BLaER1 (cell line): Measurements from ENCODE around the gene ZDHHC17.
"Not testable (repeated sequence)": the region's sequence is repeated elsewhere in the genome, so short reads cannot be mapped to it uniquely, and the experiment has no call there.

Experiments
- H3K27ac ChIP-seq: shearing (Covaris generic); formaldehyde crosslinking; 2 replicates; pipeline ENCODE4 v1.8.1; 2022
- H3K27me3 ChIP-seq: shearing (Covaris generic); formaldehyde crosslinking; 2 replicates; pipeline ENCODE4 v1.8.1; 2022
- H3K36me3 ChIP-seq: shearing (Covaris generic); formaldehyde crosslinking; 2 replicates; pipeline ENCODE4 v1.8.1; 2022
- H3K4me1 ChIP-seq: shearing (Covaris generic); formaldehyde crosslinking; 2 replicates; pipeline ENCODE4 v1.8.1; 2022
- H3K4me2 ChIP-seq: shearing (Covaris generic); formaldehyde crosslinking; 2 replicates; pipeline ENCODE4 v1.8.1; 2022
- H3K4me3 ChIP-seq: shearing (Covaris generic); formaldehyde crosslinking; 2 replicates; pipeline ENCODE4 v1.8.1; 2022
- H3K9ac ChIP-seq: shearing (Covaris generic); formaldehyde crosslinking; 2 replicates; pipeline ENCODE4 v1.8.1; 2022
- H3K9me3 ChIP-seq: shearing (Covaris generic); formaldehyde crosslinking; 2 replicates; pipeline ENCODE4 v1.8.1; 2022
- H4K20me1 ChIP-seq: shearing (Covaris generic); formaldehyde crosslinking; 2 replicates; pipeline ENCODE4 v1.8.1; 2022
- Cebpa-rat ChIP-seq: shearing (Covaris generic); IDR thresholded peaks from 2 replicates; pipeline ENCODE4 v1.8.1; 2022

Gene ZDHHC17

GRCh38 chr12:76765598-76765997, 1.7 kb downstream of the ZDHHC17 start:
- peaks cover 34% of the 10 kb centered on the region for H3K4me1 ChIP-seq
- peak overlapping the region; percentile 73 for H3K4me3 ChIP-seq
- H3K9ac ChIP-seq: peak overlapping the region; percentile 97; the same call in 1 of the 2 replicates
- TF ChIP-seq Cebpa-rat: no peak
- H3K36me3 ChIP-seq: peaks cover 4% of the 10 kb centered on the region; the same call in 1 of the 2 replicates
- H4K20me1 ChIP-seq: peaks cover 61% of the 10 kb centered on the region
- no peaks in the 10 kb centered on the region for H3K9me3 ChIP-seq
- peak overlapping the region; percentile 92 for H3K4me2 ChIP-seq
- H3K27ac ChIP-seq: no peak overlapping the region
- no peaks in the 10 kb centered on the region for H3K27me3 ChIP-seq

- Histone ChIP-seq H3K27ac (no peak overlapping the region), H3K4me1 (peaks cover 34% of the 10 kb centered on the region), H3K9ac (no peak overlapping the region), H3K36me3 (peaks cover 4% of the 10 kb centered on the region; the same call in 1 of the 2 replicates), H3K27me3 (no peaks in the 10 kb centered on the region), H3K4me2 (peak overlapping the region; percentile 92; the same call in 1 of the 2 replicates), H3K4me3 (no peak overlapping the region), H4K20me1 (peaks cover 66% of the 10 kb centered on the region), H3K9me3 (no peaks in the 10 kb centered on the region)
- no peak for TF ChIP-seq Cebpa-rat
These were observed 2.2 kb downstream of the ZDHHC17 start for GRCh38 chr12:76766161-76766560.

GRCh38 chr12:76768576-76768975, 4.7 kb downstream of the ZDHHC17 start:
- H3K9ac ChIP-seq: no peak overlapping the region
- H3K36me3 ChIP-seq: peaks cover 11% of the 10 kb centered on the region
- no peaks in the 10 kb centered on the region for H3K9me3 ChIP-seq
- H3K27ac ChIP-seq: no peak overlapping the region
- no peak for TF ChIP-seq Cebpa-rat
- H3K4me2 ChIP-seq: no peak overlapping the region
- no peak overlapping the region for H3K4me3 ChIP-seq
- H3K27me3 ChIP-seq: no peaks in the 10 kb centered on the region
- H4K20me1 ChIP-seq: peaks cover 90% of the 10 kb centered on the region
- H3K4me1 ChIP-seq: peaks cover 22% of the 10 kb centered on the region

- no peaks in the 10 kb centered on the region for H3K27me3 ChIP-seq
- peaks cover 89% of the 10 kb centered on the region for H4K20me1 ChIP-seq
- peaks cover 40% of the 10 kb centered on the region for H3K36me3 ChIP-seq
- H3K9me3 ChIP-seq: peaks cover 37% of the 10 kb centered on the region
- H3K4me2 ChIP-seq: peak overlapping the region; percentile 21; the same call in 1 of the 2 replicates
- peaks cover 19% of the 10 kb centered on the region for H3K4me1 ChIP-seq
- no peak overlapping the region for H3K27ac ChIP-seq
- no peak overlapping the region for H3K9ac ChIP-seq
- TF ChIP-seq Cebpa-rat: no peak
- H3K4me3 ChIP-seq: no peak overlapping the region
These were observed 13.9 kb downstream of the ZDHHC17 start for GRCh38 chr12:76777765-76778216.

GRCh38 chr12:76778364-76778763, 14.4 kb downstream of the ZDHHC17 start:
- no peak overlapping the region for H3K4me2 ChIP-seq
- no peak overlapping the region for H3K9ac ChIP-seq
- H3K9me3 ChIP-seq: peaks cover 43% of the 10 kb centered on the region
- TF ChIP-seq Cebpa-rat: no peak
- no peaks in the 10 kb centered on the region for H3K27me3 ChIP-seq
- no peak overlapping the region for H3K27ac ChIP-seq
- H3K36me3 ChIP-seq: peaks cover 42% of the 10 kb centered on the region
- H3K4me3 ChIP-seq: no peak overlapping the region
- H4K20me1 ChIP-seq: peaks cover 89% of the 10 kb centered on the region
- peaks cover 21% of the 10 kb centered on the region for H3K4me1 ChIP-seq

- not testable (repeated sequence) for H3K4me2 ChIP-seq, H3K9ac ChIP-seq, H3K27me3 ChIP-seq, H3K27ac ChIP-seq, H3K4me3 ChIP-seq
- H3K9me3 ChIP-seq: peaks cover 44% of the 10 kb centered on the region
- H3K4me1 ChIP-seq: peaks cover 21% of the 10 kb centered on the region
- peaks cover 86% of the 10 kb centered on the region for H4K20me1 ChIP-seq
- peaks cover 48% of the 10 kb centered on the region for H3K36me3 ChIP-seq
These were observed 15.4 kb downstream of the ZDHHC17 start for GRCh38 chr12:76779310-76779709.

GRCh38 chr12:76781321-76781720, 17.4 kb downstream of the ZDHHC17 start:
- Histone ChIP-seq H3K36me3 (peaks cover 48% of the 10 kb centered on the region), H3K9ac (no peak overlapping the region), H4K20me1 (peaks cover 86% of the 10 kb centered on the region), H3K4me1 (peaks cover 27% of the 10 kb centered on the region), H3K27ac (no peak overlapping the region), H3K4me3 (no peak overlapping the region), H3K4me2 (no peak overlapping the region), H3K27me3 (no peaks in the 10 kb centered on the region), H3K9me3 (peaks cover 49% of the 10 kb centered on the region)
- no peak for TF ChIP-seq Cebpa-rat

- H3K4me1 ChIP-seq: peaks cover 28% of the 10 kb centered on the region
- H4K20me1 ChIP-seq: peaks cover 85% of the 10 kb centered on the region
- H3K27ac ChIP-seq: no peak overlapping the region
- no peak overlapping the region for H3K4me3 ChIP-seq
- H3K4me2 ChIP-seq: no peak overlapping the region
- TF ChIP-seq Cebpa-rat: no peak
- H3K36me3 ChIP-seq: peaks cover 48% of the 10 kb centered on the region
- H3K9ac ChIP-seq: no peak overlapping the region
- peaks cover 49% of the 10 kb centered on the region for H3K9me3 ChIP-seq
- no peaks in the 10 kb centered on the region for H3K27me3 ChIP-seq
These were observed 18.6 kb downstream of the ZDHHC17 start for GRCh38 chr12:76782526-76782925.

- peaks cover 23% of the 10 kb centered on the region for H3K4me1 ChIP-seq
- H3K36me3 ChIP-seq: peaks cover 42% of the 10 kb centered on the region
- H3K27me3 ChIP-seq: no peaks in the 10 kb centered on the region
- peaks cover 82% of the 10 kb centered on the region for H4K20me1 ChIP-seq
- no peak overlapping the region for H3K27ac ChIP-seq
- no peak overlapping the region for H3K4me3 ChIP-seq
- H3K9ac ChIP-seq: no peak overlapping the region
- peaks cover 31% of the 10 kb centered on the region for H3K9me3 ChIP-seq
- TF ChIP-seq Cebpa-rat: no peak
- H3K4me2 ChIP-seq: no peak overlapping the region
These were observed 20.7 kb downstream of the ZDHHC17 start for GRCh38 chr12:76784600-76785051.

- Histone ChIP-seq H4K20me1 (peaks cover 89% of the 10 kb centered on the region), H3K4me2 (no peak overlapping the region)
These were observed 21.5 kb downstream of the ZDHHC17 start for GRCh38 chr12:76785407-76785806.

GRCh38 chr12:76786986-76787385, 23.1 kb downstream of the ZDHHC17 start:
- TF ChIP-seq Cebpa-rat: no peak
- Histone ChIP-seq H3K4me1 (peaks cover 23% of the 10 kb centered on the region), H3K36me3 (peaks cover 24% of the 10 kb centered on the region), H3K9me3 (peaks cover 19% of the 10 kb centered on the region), H3K27me3 (no peaks in the 10 kb centered on the region), H3K4me3 (no peak overlapping the region), H3K9ac (no peak overlapping the region), H3K4me2 (peak overlapping the region; percentile 46), H4K20me1 (peaks cover 91% of the 10 kb centered on the region), H3K27ac (no peak overlapping the region)

More at GRCh38 chr12:76785407-76785806, 21.5 kb downstream of the ZDHHC17 start:
- peaks cover 23% of the 10 kb centered on the region for H3K4me1 ChIP-seq
- H3K4me3 ChIP-seq: no peak overlapping the region
- no peak for TF ChIP-seq Cebpa-rat
- no peaks in the 10 kb centered on the region for H3K27me3 ChIP-seq
- H3K36me3 ChIP-seq: peaks cover 39% of the 10 kb centered on the region
- no peak overlapping the region for H3K27ac ChIP-seq
- peaks cover 23% of the 10 kb centered on the region for H3K9me3 ChIP-seq
- no peak overlapping the region for H3K9ac ChIP-seq
